ENCODE results near the gene AR.

The AR gene

DNA sequence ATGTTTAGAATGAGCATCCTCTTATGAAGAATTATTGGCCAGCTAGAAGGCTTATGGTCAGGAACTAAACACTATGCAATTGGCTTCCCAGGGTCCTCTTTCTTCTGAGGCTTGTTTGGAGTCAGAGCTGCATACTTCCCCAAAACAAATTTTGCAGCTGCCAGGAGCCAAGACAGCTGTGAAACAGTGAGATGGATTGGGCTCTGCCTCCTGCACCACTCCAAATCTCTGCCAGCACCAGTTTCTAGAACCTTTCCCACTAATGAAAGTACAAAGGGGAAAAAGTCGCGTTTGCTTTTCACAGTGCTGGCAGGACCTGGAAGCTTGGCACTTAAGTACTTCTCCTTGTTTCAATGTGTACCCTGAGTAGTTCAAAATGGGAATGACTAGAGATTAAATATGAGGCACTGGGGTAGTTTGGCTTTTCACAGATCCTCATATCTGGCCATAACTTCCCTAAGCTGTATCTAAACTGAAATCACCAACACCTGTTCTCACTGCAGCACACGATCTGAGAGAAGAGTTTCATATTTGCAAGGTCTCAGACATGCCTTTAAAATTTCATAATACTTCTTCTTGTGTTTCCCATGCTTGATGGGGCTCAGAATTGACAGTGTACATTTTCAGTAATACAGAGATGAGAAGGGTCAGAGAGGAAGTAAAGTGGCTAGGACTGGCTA is 20.7 kb upstream of the AR start:
- no peak overlapping the region for H3K4me3 ChIP-seq (ENCODE audit: low read depth, low read length)
- TF ChIP-seq, protein P1, sequence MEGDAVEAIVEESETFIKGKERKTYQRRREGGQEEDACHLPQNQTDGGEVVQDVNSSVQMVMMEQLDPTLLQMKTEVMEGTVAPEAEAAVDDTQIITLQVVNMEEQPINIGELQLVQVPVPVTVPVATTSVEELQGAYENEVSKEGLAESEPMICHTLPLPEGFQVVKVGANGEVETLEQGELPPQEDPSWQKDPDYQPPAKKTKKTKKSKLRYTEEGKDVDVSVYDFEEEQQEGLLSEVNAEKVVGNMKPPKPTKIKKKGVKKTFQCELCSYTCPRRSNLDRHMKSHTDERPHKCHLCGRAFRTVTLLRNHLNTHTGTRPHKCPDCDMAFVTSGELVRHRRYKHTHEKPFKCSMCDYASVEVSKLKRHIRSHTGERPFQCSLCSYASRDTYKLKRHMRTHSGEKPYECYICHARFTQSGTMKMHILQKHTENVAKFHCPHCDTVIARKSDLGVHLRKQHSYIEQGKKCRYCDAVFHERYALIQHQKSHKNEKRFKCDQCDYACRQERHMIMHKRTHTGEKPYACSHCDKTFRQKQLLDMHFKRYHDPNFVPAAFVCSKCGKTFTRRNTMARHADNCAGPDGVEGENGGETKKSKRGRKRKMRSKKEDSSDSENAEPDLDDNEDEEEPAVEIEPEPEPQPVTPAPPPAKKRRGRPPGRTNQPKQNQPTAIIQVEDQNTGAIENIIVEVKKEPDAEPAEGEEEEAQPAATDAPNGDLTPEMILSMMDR (IDR thresholded peaks at IDR 0.05; ENCODE audit: low read depth, low read length), result no peak
- no peak for DNase-seq

DNA sequence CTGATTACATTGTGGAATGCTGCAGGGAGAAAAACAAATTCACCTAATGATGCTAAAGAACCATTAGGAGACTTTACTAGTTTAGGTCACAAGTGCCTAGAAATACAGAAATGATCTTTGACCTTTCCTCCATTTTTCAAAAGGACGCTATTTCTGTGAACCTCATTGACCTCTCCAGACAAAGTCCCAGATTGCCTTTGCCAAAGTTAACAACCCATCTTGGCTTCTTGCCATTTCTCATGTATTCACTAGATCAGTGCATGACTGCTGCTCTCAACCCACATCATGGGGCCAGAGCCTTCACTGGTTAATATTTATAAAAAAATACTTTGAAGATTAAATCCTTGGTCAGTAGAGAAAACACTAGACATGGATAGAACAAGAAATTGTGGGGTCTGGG is 19.9 kb upstream of the AR start:
- Histone ChIP-seq H3K9me3 (no peaks in the 10 kb centered on the region), H3K27me3 (no peaks in the 10 kb centered on the region), H3K4me3 (ENCODE audit: low read depth, low read length) (no peak overlapping the region), H3K4me1 (no peaks in the 10 kb centered on the region), H3K36me3 (no peaks in the 10 kb centered on the region)
- DNase-seq, result no peak
- TF ChIP-seq, protein P1 (IDR thresholded peaks at IDR 0.05; ENCODE audit: low read depth, low read length), result no peak

More for the DNA sequence above, 20.7 kb upstream of the AR start:
- H3K36me3 ChIP-seq, result no peaks in the 10 kb centered on the region
- no peaks in the 10 kb centered on the region for H3K9me3 ChIP-seq
- no peaks in the 10 kb centered on the region for H3K4me1 ChIP-seq
- no peaks in the 10 kb centered on the region for H3K27me3 ChIP-seq

DNA sequence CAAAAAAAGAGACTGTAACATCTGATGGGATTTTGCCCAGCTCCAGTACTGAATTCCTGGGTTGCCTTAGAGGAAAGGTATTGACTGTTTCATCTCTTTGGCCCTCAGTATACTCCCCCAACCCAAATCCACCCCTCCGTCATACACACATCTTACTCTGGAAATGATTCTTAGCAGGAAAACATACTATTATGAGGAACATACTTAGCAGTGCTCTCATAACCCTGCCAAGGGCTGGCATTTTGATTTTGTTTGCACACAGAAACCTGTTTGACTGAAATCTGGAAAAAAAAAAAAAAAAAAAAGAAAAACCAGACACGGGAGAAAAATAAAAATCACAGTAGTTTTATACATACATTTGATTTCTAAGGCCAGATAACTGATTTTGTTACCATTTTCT is 19.4 kb upstream of the AR start:
- H3K36me3 ChIP-seq, result no peaks in the 10 kb centered on the region
- H3K4me1 ChIP-seq, result no peaks in the 10 kb centered on the region
- H3K4me3 ChIP-seq (ENCODE audit: low read depth, low read length), result no peak overlapping the region
- DNase-seq, result no peak
- TF ChIP-seq, protein P1 (IDR thresholded peaks at IDR 0.05; ENCODE audit: low read depth, low read length), result no peak
- no peaks in the 10 kb centered on the region for H3K27me3 ChIP-seq
- H3K9me3 ChIP-seq, result no peaks in the 10 kb centered on the region

DNA sequence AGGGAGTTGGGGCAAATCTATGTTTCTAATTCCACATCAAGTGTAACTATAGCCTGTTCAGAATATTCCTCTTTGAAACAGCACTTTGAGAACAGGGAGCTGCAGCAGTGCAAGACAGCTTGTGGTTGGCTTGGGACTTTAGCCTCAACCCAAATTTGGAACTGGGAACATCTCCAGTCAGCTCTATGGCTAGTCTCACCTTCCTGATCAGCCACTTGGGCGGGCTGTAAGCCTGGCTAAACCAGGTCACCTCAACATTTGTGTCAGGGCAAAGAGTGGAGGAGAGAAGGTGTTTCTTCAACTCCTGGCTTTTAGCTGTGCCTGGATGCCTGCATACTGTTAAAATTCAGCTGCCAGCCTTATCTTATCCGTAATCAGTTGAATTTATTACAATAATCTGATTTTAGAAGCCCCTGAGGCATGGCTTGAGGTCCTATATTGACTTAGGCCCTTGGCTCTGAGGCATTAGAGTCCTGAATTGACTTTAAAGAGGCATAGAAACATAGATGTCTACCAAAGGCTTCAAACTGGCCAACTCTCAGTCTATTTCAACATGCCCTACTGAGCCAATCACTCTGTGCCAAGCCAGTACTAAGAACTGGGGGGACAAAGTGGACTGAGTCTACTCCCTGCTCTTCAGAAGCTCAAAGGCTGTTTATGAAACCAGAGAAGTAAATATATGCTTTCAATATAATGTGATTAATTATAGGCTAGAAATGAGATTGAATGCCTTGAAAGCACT is 18.7 kb upstream of the AR start:
- no peak for DNase-seq
- TF ChIP-seq, protein P1 (IDR thresholded peaks at IDR 0.05; ENCODE audit: low read depth, low read length), result no peak
- no peaks in the 10 kb centered on the region for H3K9me3 ChIP-seq
- no peak overlapping the region for H3K4me3 ChIP-seq (ENCODE audit: low read depth, low read length)
- no peaks in the 10 kb centered on the region for H3K27me3 ChIP-seq
- no peaks in the 10 kb centered on the region for H3K36me3 ChIP-seq
- no peaks in the 10 kb centered on the region for H3K4me1 ChIP-seq

DNA sequence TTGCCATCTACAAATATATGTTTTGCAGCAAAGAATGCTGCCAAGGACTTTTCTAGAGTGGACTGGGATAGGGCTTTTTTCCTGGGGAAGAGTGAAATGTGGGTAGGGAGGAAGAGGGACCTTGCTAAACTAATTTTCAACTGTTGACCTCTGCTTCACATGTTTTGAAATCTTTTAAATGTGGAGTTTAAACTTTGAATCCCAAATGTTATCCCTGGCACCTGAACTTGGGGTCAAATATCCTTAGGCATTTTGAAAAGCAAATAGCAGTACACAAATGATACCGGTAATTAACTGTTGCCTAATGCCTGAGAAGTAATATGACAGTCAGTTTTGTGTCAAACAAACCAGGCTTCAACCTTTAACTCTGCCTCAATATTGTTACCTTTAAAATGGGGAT is 7.3 kb upstream of the AR start:
- DNase-seq, result no peak
- Histone ChIP-seq H3K4me3 (ENCODE audit: low read depth, low read length) (no peak overlapping the region), H3K36me3 (no peaks in the 10 kb centered on the region), H3K9me3 (no peaks in the 10 kb centered on the region), H3K4me1 (no peaks in the 10 kb centered on the region), H3K27me3 (no peaks in the 10 kb centered on the region)
- TF ChIP-seq, protein P1 (IDR thresholded peaks at IDR 0.05; ENCODE audit: low read depth, low read length), result no peak

DNA sequence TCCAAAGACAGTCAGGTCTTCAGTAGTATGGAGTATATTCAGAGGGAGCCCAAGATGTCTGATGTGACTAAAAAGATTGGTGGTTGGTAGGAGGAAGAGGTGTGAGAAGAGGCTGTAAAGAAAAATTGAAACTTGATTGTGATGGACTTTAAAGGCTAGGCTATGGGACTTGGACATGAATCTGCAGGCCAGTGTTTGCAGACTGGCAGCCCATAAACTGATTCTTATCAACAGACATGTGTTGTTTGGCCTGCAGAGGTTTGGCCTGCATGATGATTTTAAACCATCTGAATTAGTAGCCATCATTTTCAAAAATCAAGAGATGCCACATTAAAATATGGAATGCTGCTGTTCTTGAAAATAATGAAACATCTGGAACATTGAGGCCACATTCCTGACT is 5.4 kb upstream of the AR start:
- H3K9me3 ChIP-seq, result no peaks in the 10 kb centered on the region
- H3K36me3 ChIP-seq, result no peaks in the 10 kb centered on the region
- TF ChIP-seq, protein P1 (IDR thresholded peaks at IDR 0.05; ENCODE audit: low read depth, low read length), result no peak
- no peaks in the 10 kb centered on the region for H3K4me1 ChIP-seq
- no peaks in the 10 kb centered on the region for H3K27me3 ChIP-seq
- no peak for DNase-seq
- H3K4me3 ChIP-seq (ENCODE audit: low read depth, low read length), result no peak overlapping the region

All from BE2C (cell line).